ENCODE data around the gene PIGU.

- TF ChIP-seq EZH2 (IDR thresholded peaks at IDR 0.05): no peak
- TF ChIP-seq EZH2phosphoT487 (IDR thresholded peaks at IDR 0.05; ENCODE audit: borderline replicate concordance): no peak
- no peak for TF ChIP-seq FOSL1 (IDR thresholded peaks at IDR 0.05; ENCODE audit: low read depth)
- no peak for TF ChIP-seq ZNF274 (IDR thresholded peaks at IDR 0.05; ENCODE audit: low read depth, low read length)
- TF ChIP-seq CTCF (IDR thresholded peaks at IDR 0.05 in 2 of 3, conservative IDR thresholded peaks at IDR 0.05 in 1 of 3; ENCODE audit: borderline replicate concordance in 1 of 3, insufficient read depth in 1 of 3, low read depth in 2 of 3, low read length in 2 of 3): no peak
These were observed 115.2 kb downstream of the PIGU start for GRCh38 chr20:34561661-34562060.
